Upper lobe of right lung (tissue), 1 donor: Measurements from ENCODE around the gene WWOX. TPM values are rescaled to one million over a fixed set of nuclear protein-coding genes. Genes with fewer than 3 reads are reported as not detected.
"Not testable (repeated sequence)": the region's sequence is repeated elsewhere in the genome, so short reads cannot be mapped to it uniquely, and the experiment has no call there.

ENCODE experiments used
- ATAC-seq: fragments of 200-7000 bp; cut with Tn5 transposase; one replicate; pipeline ENCODE4 v1.9.1; 2020; ENCODE audit warnings: mild to moderate bottlenecking, moderate library complexity
- DNase-seq: peaks from one replicate; pipeline ENCODE4 v3.0.0-alpha.2; 2020
- H3K27ac ChIP-seq: fragments of 200-600 bp; one replicate; pipeline ENCODE4 v1.8.0; 2022
- H3K27me3 ChIP-seq: fragments of 200-600 bp; one replicate; pipeline ENCODE4 v1.8.0; 2022; ENCODE audit warnings: mild to moderate bottlenecking
- H3K36me3 ChIP-seq: fragments of 200-600 bp; one replicate; pipeline ENCODE4 v1.8.0; 2022
- H3K4me1 ChIP-seq: fragments of 200-600 bp; one replicate; pipeline ENCODE4 v1.8.0; 2022
- H3K4me3 ChIP-seq: fragments of 200-600 bp; one replicate; pipeline ENCODE4 v1.8.0; 2022; ENCODE audit warnings: mild to moderate bottlenecking
- H3K9me3 ChIP-seq: fragments of 200-600 bp; one replicate; pipeline ENCODE4 v1.8.0; 2022
- CTCF ChIP-seq: fragments of 200-600 bp; IDR thresholded peaks from one replicate; pipeline ENCODE4 v1.8.0; 2022; ENCODE audit warnings: antibody characterized with exemption
- intact Hi-C: fragments of 100-400 bp; cut with DNase I; formaldehyde crosslinking; loops from one replicate; pipeline ENCODE4 v1.11.0; 2022
- total RNA-seq: library from RNA; stranded (reverse); fragmentation: NEBNext Ultra II Directional; extraction: Animal tissue kit (Norgen Biotek cat#: 25700); gene quantifications from one replicate; pipeline ENCODE4 v1.2.1, GENCODE V29; 2021
- donor health status: DM: no; HTN: yes; CAD: no; lungs with severe emphysema.

WWOX gene
- total RNA-seq, 1 donor from 2014 or later: 17.0 TPM

GRCh38 chr16:79250502-79251098, 1151.1 kb downstream of the WWOX start:
- H3K9me3 ChIP-seq: no peaks in the 10 kb centered on the region
- H3K27ac ChIP-seq: no peak overlapping the region
- intact Hi-C loops: no loop called here
- DNase-seq (no peak), ATAC-seq (no peak)
- H3K27me3 ChIP-seq: no peaks in the 10 kb centered on the region
- no peak overlapping the region for H3K4me3 ChIP-seq
- H3K4me1 ChIP-seq: no peaks in the 10 kb centered on the region
- H3K36me3 ChIP-seq: no peaks in the 10 kb centered on the region
- TF ChIP-seq CTCF: no peak

- H3K27ac ChIP-seq: no peak overlapping the region
- no peaks in the 10 kb centered on the region for H3K27me3 ChIP-seq
- DNase-seq: no peak
- no peak for TF ChIP-seq CTCF
- no peaks in the 10 kb centered on the region for H3K4me1 ChIP-seq
- no peak overlapping the region for H3K4me3 ChIP-seq
- H3K9me3 ChIP-seq: no peaks in the 10 kb centered on the region
- ATAC-seq: no peak
- H3K36me3 ChIP-seq: no peaks in the 10 kb centered on the region
- intact Hi-C loops: no loop called here
Measured at GRCh38 chr16:79253100-79253631, 1153.7 kb downstream of the WWOX start.

- no peaks in the 10 kb centered on the region for H3K9me3 ChIP-seq
- TF ChIP-seq CTCF: no peak
- ATAC-seq: peak; percentile 20
Measured at GRCh38 chr16:79257953-79258490, 1158.6 kb downstream of the WWOX start.

GRCh38 chr16:79260890-79261289, 1161.4 kb downstream of the WWOX start:
- ATAC-seq, H3K4me3 ChIP-seq: not testable (repeated sequence)

More at GRCh38 chr16:79257953-79258490, 1158.6 kb downstream of the WWOX start:
- DNase-seq: no peak
- Histone ChIP-seq H3K4me3 (no peak overlapping the region), H3K36me3 (no peaks in the 10 kb centered on the region), H3K27me3 (no peaks in the 10 kb centered on the region), H3K4me1 (no peaks in the 10 kb centered on the region), H3K27ac (no peak overlapping the region)
- intact Hi-C loops: no loop called here

GRCh38 chr16:79261481-79261940, 1162.1 kb downstream of the WWOX start:
- Histone ChIP-seq H3K36me3 (no peaks in the 10 kb centered on the region), H3K27ac (no peak overlapping the region), H3K9me3 (no peaks in the 10 kb centered on the region), H3K27me3 (no peaks in the 10 kb centered on the region), H3K4me1 (no peaks in the 10 kb centered on the region), H3K4me3 (no peak overlapping the region)
- TF ChIP-seq CTCF: peak; percentile 58
- DNase-seq: peak; percentile 70
- peak; percentile 83 for ATAC-seq
- intact Hi-C loops: no loop called here

More at GRCh38 chr16:79260890-79261289, 1161.4 kb downstream of the WWOX start:
- intact Hi-C loops, H3K9me3 ChIP-seq, H3K27me3 ChIP-seq, H3K27ac ChIP-seq, H3K4me1 ChIP-seq, H3K36me3 ChIP-seq, DNase-seq: not testable (repeated sequence)

- no peaks in the 10 kb centered on the region for H3K36me3 ChIP-seq
- no peak overlapping the region for H3K27ac ChIP-seq
- H3K27me3 ChIP-seq: no peaks in the 10 kb centered on the region
- DNase-seq (no peak), ATAC-seq (no peak)
- no peak overlapping the region for H3K4me3 ChIP-seq
- no peaks in the 10 kb centered on the region for H3K9me3 ChIP-seq
- no peak for TF ChIP-seq CTCF
- no peaks in the 10 kb centered on the region for H3K4me1 ChIP-seq
- intact Hi-C loops: no loop called here
Measured at GRCh38 chr16:79261944-79262552, 1162.6 kb downstream of the WWOX start.
